ENCODE data around the gene ZNF26. TPM values are rescaled to one million over a fixed set of nuclear protein-coding genes. Genes with fewer than 3 reads are reported as not detected.

The ZNF26 gene
- total and polyA plus RNA-seq, 7 donors = 0.69 to 10.8 (median 7.9) TPM

GRCh38 chr12:132948146-132949066 lies 37.8 kb upstream of the ZNF26 start:
- Histone ChIP-seq H3K36me3 (peaks cover 9 to 63% (median 34%) of the 10 kb centered on the region in 4 donors), H3K27ac (no peak overlapping the region), H3K4me3 (no peak overlapping the region), H3K9me3 (peaks cover 0 to 53% (median 4%) of the 10 kb centered on the region in 4 donors), H3K27me3 (no peaks in the 10 kb centered on the region), H3K4me1 (no peaks in the 10 kb centered on the region)
- intact Hi-C loops (cut with DNase I) = no loop called here
- no peak for TF ChIP-seq EP300 (IDR thresholded peaks at IDR 0.05)
- no peak for TF ChIP-seq CTCF (IDR thresholded peaks at IDR 0.05)
- TF ChIP-seq POLR2AphosphoS5 (IDR thresholded peaks at IDR 0.05) = no peak
- TF ChIP-seq POLR2A (IDR thresholded peaks at IDR 0.05) = no peak
- no peak for DNase-seq
- 97 to 98% methylated on average over 29 of the region's 29 CpGs for WGBS, 2 donors

- peaks cover 0 to 9% (median 9%) of the 10 kb centered on the region in 4 donors for H3K4me1 ChIP-seq
- no peak overlapping the region for H3K4me3 ChIP-seq
- 98% methylated on average over 30 of the region's 30 CpGs for whole genome bisulfite sequencing, 2 donors
- peaks cover under 1 to 45% (median 16%) of the 10 kb centered on the region in 4 donors for H3K36me3 ChIP-seq
- H3K9me3 ChIP-seq = peaks cover 0 to 46% (median 4%) of the 10 kb centered on the region in 4 donors
- no peaks in the 10 kb centered on the region for H3K27me3 ChIP-seq
- no peak overlapping the region for H3K27ac ChIP-seq
- TF ChIP-seq POLR2AphosphoS5 (IDR thresholded peaks at IDR 0.05) = no peak
- intact Hi-C loops (cut with DNase I) = no loop called here
- no peak for DNase-seq
Observed at GRCh38 chr12:132949936-132950837, 36.0 kb upstream of the ZNF26 start.

- Histone ChIP-seq H3K9me3 (peaks cover 0 to 46% (median 4%) of the 10 kb centered on the region in 4 donors), H3K36me3 (peaks cover 0 to 37% (median 11%) of the 10 kb centered on the region in 4 donors), H3K4me3 (no peak overlapping the region), H3K4me1 (peaks cover 0 to 11% (median 10%) of the 10 kb centered on the region in 4 donors), H3K27ac (no peak overlapping the region), H3K27me3 (no peaks in the 10 kb centered on the region)
- intact Hi-C loops (cut with DNase I) = no loop called here
- TF ChIP-seq EP300 (IDR thresholded peaks at IDR 0.05) = no peak
- TF ChIP-seq POLR2A (IDR thresholded peaks at IDR 0.05) = no peak
- no peak for TF ChIP-seq CTCF (IDR thresholded peaks at IDR 0.05)
- DNase-seq = no peak
- 95 to 99% methylated on average over 27 of the region's 27 CpGs for WGBS, 2 donors
Observed at GRCh38 chr12:132950844-132951535, 35.2 kb upstream of the ZNF26 start.

- 97% methylated on average over 8 of the region's 8 CpGs for WGBS, 2 donors
- Histone ChIP-seq H3K9me3 (peaks cover 0 to 44% (median 3%) of the 10 kb centered on the region in 4 donors), H3K4me1 (peaks cover 0 to 11% (median 10%) of the 10 kb centered on the region in 4 donors), H3K36me3 (peaks cover 0 to 31% (median 11%) of the 10 kb centered on the region in 4 donors), H3K27ac (no peak overlapping the region), H3K4me3 (no peak overlapping the region), H3K27me3 (no peaks in the 10 kb centered on the region)
- DNase-seq = no peak
- no peak for TF ChIP-seq CTCF (IDR thresholded peaks at IDR 0.05)
- TF ChIP-seq POLR2A (IDR thresholded peaks at IDR 0.05) = no peak
- no peak for TF ChIP-seq POLR2AphosphoS5 (IDR thresholded peaks at IDR 0.05)
- TF ChIP-seq EP300 (IDR thresholded peaks at IDR 0.05) = no peak
- intact Hi-C loops (cut with DNase I) = no loop called here
Observed at GRCh38 chr12:132951649-132952048, 34.5 kb upstream of the ZNF26 start.

All from sigmoid colon (tissue), 7 donors.